ENCODE data around the gene TPO.

DNA sequence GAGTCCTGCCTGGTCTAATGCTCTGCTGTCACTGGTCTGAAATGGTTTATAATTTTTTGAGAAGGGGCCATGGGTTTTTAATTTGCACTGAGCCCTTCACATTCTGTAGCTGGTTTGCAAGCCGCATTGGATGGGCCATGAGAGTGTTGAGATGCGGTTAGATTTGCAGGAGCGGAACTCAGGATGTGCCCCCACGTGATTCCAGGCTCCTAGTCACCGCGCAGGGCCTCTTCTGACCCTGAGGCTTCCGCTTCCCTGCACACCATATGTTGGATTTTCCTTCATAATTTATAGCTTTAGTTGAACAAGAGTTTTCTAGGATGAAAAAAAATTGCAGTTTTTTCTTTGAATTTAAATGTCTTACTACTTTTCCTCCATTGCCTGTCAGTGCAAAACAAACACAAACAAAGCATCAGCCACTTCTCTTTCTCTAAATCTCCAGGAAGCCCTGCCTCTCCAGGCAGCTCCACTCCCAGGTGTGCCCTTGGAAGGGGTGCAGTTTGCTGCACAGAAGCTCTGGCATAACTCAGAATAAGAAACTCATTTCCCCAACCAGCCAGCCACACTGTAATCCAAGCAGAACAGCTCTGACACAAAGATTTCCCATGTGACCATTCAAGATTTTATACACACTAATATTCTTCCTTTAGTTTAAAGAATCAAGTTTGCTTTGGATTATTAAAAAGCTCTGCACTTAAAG, 18.4 kb upstream of the TPO start:
- TF ChIP-seq, protein P1, sequence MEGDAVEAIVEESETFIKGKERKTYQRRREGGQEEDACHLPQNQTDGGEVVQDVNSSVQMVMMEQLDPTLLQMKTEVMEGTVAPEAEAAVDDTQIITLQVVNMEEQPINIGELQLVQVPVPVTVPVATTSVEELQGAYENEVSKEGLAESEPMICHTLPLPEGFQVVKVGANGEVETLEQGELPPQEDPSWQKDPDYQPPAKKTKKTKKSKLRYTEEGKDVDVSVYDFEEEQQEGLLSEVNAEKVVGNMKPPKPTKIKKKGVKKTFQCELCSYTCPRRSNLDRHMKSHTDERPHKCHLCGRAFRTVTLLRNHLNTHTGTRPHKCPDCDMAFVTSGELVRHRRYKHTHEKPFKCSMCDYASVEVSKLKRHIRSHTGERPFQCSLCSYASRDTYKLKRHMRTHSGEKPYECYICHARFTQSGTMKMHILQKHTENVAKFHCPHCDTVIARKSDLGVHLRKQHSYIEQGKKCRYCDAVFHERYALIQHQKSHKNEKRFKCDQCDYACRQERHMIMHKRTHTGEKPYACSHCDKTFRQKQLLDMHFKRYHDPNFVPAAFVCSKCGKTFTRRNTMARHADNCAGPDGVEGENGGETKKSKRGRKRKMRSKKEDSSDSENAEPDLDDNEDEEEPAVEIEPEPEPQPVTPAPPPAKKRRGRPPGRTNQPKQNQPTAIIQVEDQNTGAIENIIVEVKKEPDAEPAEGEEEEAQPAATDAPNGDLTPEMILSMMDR (IDR thresholded peaks at IDR 0.05), result no peak
- TF ChIP-seq POLR2A (IDR thresholded peaks at IDR 0.05) (no peak), EP300 (IDR thresholded peaks at IDR 0.05) (no peak), POLR2AphosphoS5 (IDR thresholded peaks at IDR 0.05) (no peak)

Data from suprapubic skin (tissue), 4 donors.